GM18502 (cell line): ENCODE measurements around the gene AGK.
"Not testable (repeated sequence)": the region's sequence is repeated elsewhere in the genome, so short reads cannot be mapped to it uniquely, and the experiment has no call there.

ENCODE experiments used
- ATAC-seq: cut with Tn5 transposase; IDR thresholded peaks from one replicate; pipeline ENCODE4 v1.9.1; 2021; ENCODE audit warnings: mild to moderate bottlenecking; ENCODE audit not compliant: unreplicated experiment, poor library complexity

The AGK gene

DNA sequence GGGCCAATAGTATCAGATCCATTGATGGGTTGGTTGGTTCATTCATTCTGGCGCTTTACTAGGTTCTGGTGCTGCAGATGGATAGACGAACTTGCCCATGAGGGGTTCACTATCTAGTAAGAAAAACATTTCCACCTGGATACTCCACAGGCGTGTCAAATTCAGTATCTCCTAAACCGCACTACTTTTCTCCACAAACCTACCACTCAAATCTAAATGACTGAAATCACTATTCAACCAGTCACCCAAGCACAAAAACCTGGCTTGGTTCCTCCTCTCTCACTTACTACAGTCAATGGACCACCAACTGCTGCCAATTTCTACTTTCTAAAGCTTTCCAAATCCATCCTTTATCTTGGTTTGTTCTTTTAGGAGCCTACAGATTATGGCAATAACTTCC lies 572 bp downstream of the AGK start:
- ATAC-seq = peak; percentile 23

DNA sequence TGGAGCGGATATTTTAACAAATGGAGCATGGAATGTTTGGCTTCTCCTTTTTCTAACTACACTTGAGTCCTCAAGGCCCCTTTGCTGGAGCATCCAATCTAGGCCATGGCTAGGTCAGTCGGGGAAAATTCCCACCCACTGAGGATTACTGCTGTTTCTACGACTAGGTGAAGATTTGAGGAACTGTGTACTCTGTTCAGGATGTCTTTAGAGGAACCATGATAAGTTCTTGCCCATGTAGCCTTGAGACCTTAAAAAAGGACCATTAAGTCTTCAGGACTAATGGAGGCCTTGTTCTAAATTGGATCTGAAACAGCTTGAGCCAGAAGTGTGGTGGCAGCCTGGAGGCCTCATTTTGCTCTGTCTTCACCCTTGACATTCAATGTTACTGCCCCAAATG lies 6.2 kb downstream of the AGK start:
- ATAC-seq = no peak

DNA sequence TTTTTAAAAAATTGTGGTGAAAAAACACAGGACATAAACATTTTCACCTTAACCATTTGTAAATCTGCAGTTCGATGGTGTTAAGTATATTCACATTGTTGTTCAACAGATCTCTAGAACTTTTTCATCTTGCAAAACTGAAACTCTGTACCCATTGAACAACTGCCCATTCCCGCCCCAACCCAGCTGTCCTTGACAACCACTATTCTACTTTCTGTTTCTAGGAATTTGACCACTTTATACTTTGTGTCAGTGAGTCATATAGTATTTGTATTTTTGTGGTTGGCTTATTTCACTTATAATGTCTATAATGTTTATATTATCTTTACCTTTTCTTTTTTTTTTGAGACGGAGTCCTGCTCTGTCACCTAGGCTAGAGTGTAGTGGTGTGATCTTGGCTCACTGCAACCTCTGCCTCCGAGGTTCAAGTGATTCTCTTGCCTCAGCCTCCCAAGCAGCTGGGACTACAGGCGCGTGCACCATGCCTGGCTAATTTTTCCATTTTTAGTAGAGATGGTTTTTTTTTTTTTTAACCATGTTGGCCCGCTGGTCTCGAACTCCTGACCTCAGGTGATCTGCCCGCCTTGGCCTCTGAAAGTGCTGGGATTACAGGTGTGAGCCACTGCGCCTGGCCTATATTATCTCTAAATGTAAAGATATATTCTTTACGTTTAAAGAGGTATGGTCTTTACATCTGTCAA lies 6.8 kb downstream of the AGK start:
- ATAC-seq = peak; percentile 50

DNA sequence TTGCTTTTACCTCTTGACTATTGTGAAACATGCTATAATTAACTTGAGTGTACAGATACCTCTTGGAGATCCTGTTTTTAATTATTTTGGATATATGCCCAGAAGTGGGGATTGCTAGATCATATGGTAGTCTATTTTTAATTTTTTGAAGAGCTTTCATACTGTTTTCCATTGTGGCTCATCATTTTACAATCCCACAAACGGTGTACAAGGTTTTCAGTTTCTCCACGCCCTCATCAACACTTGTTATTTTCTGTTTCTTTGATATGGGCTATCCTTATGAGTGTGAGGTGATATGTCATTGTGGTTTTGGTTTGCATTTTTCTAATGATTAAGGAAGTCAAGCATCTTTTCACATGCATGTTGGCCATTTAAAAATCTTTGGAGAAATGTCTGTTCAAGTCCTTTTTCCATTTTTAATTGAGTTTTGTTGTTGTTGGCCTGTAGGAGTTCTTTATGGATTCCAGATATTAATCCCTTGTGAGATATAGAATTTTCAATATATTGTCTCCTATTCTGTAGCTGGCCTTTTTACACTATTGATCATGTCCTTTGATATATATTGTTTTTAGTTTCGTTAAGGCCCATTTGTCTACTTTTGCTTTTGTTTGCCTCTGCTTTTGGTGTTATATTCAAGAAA lies 7.5 kb downstream of the AGK start:
- ATAC-seq = peak; percentile 76

DNA sequence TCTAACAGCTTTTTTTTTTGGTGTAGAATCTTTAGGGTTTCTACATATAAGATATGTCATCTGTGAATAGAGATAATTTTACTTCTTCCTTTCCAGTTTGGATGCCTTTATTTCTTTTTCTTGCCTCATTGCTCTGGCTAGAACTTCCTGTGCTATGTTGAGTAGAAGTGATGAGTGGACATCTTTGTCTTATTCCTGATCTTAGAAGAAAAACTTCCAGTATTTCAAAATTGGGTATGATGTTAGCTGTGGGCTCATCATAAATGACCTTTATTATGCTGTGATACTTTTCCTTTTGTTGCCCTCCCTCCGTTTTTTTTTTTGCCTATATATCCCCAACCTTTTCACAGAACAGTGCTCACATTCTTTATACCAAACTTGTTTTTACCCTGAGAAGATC lies 8.8 kb downstream of the AGK start:
- ATAC-seq = no peak

DNA sequence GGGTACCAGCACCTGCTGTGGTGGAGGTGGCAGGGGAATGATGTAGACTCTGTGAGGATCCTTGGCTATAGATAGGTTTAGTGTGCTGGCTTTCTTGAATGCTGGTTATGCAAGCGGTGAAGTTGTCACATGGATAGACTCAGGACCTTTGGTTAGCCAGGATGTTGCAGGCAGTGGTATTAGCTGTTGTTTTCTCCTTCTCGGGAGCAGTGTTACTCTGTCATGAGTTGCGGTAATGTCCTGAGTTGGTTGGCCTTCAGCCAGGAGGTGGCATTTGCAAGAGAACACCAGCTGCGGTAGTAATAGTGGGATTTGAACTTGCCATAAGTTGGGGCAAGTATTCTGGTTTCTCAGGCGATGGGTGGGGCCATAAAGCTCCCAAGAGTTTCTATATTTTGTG lies 10.8 kb downstream of the AGK start:
- no peak for ATAC-seq

DNA sequence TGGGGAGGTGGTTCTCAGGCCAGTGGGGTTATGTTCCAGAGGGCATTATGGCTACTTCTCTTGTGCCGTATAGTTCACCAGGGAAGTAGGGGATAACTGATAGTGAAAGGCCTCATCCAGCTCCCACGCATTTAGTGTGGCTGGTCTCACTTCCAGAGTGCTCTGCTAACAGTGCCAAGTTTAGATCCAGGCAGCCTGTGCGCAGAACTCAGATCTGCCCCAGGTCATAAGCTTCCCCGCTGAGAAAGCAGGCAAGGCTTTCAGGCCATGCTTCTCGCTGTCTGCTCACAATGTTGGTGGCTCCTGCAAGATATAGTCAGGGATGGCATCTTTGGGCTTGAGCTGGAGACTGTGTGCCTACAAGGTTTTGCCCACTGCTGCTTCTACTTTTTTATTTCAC lies 11.3 kb downstream of the AGK start:
- ATAC-seq = no peak

DNA sequence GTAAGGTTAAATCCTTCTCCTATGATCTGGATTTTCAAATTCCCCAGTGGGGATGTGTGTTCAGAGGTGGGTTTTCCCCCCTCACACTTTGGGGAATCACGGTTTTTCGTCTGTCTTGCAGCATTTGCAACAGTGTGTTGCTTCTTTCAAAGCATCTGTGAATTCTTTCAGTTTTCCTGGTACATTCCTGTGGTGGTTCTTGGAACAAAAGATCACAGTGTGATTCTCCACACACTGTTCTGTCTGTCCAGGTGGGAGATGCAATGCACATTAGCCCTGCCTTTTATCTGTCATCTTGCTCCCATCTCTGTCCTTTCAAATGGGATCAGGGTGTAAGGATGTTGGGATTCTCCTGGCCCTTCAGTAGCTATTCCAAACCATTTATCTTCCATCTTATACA lies 11.8 kb downstream of the AGK start:
- no peak for ATAC-seq

DNA sequence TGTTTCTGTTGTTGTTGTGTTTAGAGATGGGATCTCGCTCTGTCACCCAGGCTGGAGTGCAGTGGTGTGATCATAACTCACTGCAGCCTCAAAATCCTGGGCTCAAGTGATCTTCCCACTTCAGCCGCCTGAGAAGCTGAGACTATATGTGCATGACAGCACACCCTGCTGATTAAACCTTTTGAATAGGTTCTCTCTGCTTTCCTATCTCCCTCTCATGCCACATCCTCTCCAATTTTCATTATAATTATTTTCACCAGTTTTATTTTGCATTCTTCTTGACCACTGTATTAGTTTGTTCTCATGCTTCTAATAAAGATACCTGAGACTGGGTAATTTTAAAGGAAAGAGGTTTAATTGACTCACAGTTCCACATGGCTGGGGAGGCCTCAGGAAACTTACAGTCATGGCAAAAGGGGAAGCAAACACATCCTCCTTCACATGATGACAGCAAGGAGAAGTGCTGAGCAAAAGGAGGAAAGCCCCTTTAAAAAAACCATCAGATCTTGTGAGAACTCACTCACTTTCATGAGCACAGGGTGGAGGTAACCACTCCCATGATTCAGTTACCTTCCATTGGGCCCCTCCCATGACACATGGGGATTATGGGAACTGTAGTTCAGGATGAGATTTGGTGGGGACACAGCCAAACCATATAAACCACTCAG lies 12.9 kb downstream of the AGK start:
- ATAC-seq = peak; percentile 82

DNA sequence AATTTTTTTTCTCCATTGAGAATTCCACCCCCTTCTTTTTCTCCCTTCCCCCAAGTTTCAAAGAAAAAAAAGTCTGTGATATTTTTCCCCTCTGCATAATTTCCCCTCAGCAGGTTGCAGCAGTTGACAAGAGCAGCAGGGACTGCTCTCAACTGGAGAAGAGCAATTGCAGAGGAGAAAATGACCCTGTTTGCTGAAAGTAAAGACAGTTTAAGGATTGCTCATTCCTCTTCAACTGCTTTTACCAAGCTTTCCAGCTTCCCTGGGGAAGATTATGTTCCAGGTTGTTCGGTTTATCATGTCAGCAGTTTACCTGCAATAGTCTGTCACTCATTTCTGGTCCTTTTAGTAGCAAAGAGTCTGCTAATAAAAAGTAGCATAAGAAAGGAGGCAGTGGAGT lies 16.2 kb downstream of the AGK start:
- ATAC-seq = no peak

DNA sequence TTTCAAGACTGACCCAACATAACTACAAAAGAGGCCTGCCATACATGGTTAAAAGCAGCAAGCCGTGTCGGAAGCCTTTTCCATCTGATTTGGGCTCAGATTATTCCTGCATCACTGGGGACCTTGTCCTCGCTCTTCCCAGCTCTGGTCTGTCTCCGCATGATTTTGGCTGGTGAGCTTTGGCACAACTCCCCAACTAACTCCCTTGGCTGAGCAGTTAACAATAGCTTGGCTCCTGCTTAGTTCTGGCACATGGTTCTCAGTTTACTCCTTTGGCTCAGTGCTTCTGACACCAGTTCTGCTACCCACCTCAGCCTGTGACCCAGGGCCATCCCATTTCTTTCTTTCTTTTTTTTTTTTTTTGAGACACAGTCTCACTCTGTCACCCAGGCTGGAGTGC lies 17.0 kb downstream of the AGK start:
- ATAC-seq = no peak

DNA sequence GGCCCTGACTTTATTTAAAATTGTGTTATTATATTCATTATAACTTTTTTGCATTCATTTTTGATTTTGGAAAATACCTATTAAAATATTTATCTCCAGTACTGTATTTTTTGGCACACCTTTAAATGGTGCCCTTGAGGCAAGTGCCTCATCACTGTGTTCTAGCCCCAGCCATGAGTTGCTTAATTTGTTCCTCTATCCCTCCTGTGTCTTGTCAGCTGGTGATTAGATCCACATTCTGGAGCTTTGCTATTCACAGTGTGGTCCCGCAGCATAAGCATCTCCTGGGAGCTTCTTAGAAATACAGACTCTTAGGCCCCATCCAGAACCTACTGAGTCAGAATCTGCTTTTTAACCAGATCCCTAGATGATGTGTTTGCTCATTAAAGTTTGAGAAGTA lies 19.8 kb downstream of the AGK start:
- ATAC-seq = no peak

DNA sequence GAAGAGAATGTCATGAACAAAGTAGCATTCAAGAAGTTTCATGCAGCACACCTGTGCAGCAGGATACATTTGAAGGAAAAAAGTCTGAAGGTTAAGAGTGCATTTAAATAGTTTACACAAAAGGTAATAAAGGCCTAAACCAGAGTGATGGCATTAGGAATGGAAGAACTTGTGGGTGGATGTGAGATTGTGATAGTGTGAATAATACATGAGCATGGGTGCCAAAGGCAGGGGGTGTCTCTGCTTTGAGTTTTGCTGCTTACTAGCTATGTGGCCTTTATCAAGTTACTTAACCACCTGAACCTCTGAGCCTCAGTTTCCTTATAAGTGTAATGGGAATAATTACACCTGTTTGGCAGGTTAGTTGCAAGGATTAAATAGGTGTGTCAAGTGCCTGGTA lies 21.0 kb downstream of the AGK start:
- ATAC-seq = no peak

DNA sequence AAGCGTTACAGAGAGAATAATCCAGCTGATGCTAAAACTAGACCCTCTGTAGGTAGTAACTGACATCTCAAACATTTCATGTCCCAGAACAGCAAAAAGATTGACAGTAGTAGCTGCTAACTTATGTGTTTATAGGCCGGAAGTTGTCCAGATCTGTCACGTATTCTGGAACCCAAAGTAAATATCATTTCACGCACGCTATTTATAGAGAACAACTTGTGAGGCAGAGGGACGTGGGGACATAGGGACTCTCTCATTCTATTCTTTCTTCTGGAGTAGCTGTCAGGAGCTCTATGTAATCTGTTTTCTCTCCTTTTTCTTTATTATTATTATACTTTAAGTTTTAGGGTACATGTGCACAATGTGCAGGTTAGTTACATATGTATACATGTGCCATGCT lies 22.3 kb downstream of the AGK start:
- no peak for ATAC-seq

DNA sequence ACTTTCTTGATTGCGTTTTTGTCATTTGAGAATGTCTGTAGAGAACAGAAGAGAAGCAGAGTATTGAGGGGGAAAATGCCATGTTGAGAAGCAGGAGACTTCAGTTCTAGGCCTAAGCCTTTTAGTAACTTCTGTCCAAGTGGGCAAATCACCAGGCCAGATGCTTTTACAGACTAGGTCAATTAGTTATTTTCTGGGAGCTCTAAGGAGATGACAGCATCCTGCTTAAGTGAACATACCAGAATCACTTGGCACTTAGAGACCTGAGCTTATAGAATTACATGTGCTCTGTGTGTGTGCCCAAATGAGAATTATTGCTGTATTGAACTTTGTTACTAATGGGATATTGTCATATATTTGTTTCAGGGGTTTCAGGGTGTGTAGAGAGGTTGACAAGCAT lies 24.0 kb downstream of the AGK start:
- no peak for ATAC-seq

DNA sequence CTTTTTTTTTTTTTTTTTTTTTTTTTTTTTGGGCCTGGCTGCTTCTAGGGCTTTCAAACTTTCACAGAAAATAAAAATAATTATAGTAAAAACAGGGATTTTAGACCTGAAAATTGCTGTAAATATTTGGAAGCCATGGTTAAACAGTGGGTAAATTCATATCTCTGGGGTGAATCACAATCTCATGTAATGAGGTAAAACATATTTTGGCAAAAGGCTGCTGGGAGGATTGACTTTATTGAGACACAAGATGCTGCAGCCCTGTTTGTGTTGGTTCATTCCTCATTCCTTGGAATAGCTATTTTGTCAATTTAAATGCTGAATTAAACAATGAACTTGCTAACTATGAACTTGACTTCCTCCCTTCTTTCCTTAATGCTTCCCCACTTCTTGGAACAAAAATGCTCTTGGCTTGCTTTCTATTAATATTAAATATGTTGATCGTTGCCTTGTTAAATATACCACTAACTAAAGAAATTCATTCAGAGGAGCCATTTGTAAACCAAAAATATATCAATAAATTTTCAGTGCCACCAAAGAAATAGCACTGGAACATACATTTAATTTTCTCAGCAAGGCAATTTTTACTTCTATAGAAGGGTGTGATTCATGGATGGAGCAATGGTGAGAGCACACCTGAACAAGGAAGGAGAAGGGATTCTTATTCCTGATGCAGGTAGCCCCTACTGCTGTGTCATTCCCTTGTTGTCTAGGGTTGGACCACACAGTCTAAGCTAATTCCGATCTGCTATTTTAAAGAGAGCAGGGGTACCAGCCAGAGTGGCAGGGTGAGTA lies 24.6 kb downstream of the AGK start:
- no peak for ATAC-seq

DNA sequence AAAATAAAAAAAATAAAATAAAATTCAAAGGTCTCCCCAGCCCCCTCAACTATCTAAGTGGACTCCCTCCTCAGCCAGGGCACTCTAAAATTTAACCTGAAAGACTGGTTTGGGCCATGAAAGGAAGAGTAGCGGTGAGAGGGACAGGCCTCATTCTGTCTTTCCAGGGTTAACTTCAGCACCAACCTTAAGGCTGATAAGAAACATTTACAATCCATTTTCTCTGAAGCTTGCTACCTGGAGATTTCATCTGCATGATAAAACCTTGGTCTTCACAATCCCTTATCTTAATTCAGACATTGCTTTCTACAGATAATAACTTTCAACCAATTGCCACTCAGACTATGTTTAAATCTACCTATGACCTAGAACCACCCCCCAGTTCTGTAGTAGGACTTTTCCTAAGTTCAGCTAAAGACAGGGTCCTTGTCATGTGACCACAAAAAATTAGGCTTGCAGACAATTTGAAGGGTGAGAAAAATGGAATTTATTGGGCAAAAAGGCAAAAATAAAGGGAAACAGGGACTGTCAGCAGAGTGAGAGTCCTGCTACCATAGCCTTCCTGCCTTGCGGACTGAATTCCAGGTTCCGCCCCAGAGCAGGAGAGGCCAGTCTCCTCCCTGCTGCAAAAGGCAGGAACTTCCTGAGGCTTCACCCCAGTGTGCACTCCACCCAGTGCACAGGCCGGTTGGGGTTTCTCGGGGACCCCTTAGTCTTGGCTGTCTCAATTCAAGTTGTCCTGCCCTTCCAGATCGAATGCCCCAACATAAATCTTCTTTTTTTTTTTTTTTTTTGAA lies 26.0 kb downstream of the AGK start:
- ATAC-seq = no peak

DNA sequence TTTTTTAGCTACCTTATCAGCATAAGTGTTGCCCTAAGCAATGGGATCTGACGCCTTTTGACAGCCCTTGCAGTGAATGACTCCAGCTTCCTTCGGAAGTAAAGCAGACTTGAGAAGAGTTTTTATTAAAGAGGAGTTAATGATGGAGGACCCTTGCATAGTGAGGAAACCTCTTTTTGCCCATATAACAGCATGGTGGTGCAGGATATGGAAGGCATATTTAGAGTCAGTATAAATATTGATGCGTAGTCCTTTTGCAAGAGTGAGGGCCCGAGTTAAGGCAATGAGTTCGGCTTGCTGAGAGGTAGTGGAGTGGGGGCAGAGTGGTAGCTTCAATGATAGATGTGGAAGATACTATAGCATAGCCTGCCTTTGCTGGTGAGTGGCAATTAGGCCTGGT lies 28.7 kb downstream of the AGK start:
- not testable (repeated sequence) for ATAC-seq

DNA sequence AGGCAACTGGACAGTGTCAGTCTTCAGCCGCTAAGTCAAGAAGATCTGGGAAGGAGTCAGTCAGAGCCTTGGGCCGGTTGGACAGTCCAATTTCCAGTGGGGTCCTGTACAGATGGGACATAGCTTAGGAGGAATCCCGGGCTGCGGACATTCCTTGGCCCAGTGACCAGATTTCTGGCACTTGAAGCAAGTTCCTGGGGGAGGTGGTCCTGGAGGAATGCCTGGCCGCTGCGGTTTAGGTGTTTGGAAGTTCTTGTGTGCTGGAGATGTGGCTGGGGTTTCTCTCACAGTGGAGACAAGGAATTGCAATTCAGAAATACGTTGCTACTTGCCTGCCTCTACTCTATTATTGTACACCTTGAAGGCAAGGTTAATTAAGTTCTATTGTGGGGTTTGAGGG lies 30.9 kb downstream of the AGK start:
- ATAC-seq = not testable (repeated sequence)

DNA sequence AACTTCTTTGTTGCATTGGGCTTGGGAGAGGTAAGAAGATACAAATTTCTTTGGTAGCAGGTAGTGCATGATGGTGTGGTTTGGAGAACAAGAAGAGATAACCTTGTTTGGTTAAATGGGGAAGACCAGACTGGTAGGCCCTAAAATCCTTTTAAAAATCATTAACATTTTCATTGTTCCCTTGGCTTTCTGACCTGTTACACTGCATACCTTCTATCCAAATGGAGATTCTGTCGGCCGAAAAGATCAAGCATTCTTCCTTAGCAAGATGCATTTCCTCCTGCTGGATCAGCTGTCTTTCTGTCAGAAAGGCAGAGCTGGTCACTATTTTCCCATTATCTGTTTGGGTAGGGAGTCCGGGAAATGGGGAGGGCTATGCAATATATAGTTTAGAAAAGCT lies 33.7 kb downstream of the AGK start:
- no peak for ATAC-seq
